ENCODE results near the gene CNTLN. TPM values are rescaled to one million over a fixed set of nuclear protein-coding genes. Genes with fewer than 3 reads are reported as not detected.

CNTLN gene
- total and polyA plus RNA-seq, 2 donors (not counting 1 experiment from before 2014, with no cell fraction given), result 9.1 to 13.0 TPM

DNA sequence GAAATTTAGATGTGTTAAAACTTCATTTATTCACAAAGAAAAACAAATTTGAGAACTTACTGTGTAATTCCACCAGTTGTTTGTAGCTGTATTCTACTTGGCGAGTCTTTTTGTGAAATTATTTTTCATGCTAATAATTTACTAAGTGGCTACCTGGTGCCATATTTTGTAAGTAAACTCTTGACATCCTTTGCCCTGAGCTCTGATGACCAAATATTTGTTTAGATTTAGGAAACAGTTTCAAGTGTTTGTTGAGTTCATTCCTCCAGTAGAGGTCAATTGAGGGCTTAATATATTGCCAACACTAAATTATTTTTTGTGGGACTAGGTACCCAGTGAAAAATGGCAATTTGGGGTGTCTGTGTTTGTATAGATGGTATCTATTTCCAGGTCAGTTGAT, 3.7 kb downstream of the CNTLN start:
- TF ChIP-seq EZH2 (IDR thresholded peaks at IDR 0.05; ENCODE audit: low read length, missing control alignments) (no peak), CTCF (conservative IDR thresholded peaks at IDR 0.05 in 1 of 2, IDR thresholded peaks at IDR 0.05 in 1 of 2; ENCODE audit: low read depth in 1 of 2, low read length in 2 of 2) (no peak)
- no peaks in the 10 kb centered on the region for H3K27me3 ChIP-seq (ENCODE audit: control insufficient read depth, insufficient read depth, low read length)
- H3K9ac ChIP-seq (ENCODE audit: insufficient read depth, low read length), result no peak overlapping the region
- no peaks in the 10 kb centered on the region for H4K20me1 ChIP-seq (ENCODE audit: control insufficient read depth, extremely low read depth, insufficient read depth, low read length)
- no peak overlapping the region for H2AFZ ChIP-seq (ENCODE audit: low read length)
- DNase-seq (ENCODE audit: low read depth in 2 of 2), result no peak
- H3K79me2 ChIP-seq (ENCODE audit: control insufficient read depth, insufficient read depth, low read length), result peaks cover 30% of the 10 kb centered on the region
- no peaks in the 10 kb centered on the region for H3K36me3 ChIP-seq (ENCODE audit: control insufficient read depth, insufficient read depth, low read length)
- H3K4me3 ChIP-seq (replicated peaks in 1 of 4; ENCODE audit: control extremely low read depth in 1 of 4, insufficient read depth in 1 of 4, low read depth in 3 of 4, low read length in 4 of 4), result no peak overlapping the region
- H3K4me2 ChIP-seq (ENCODE audit: extremely low read depth, insufficient read depth, low read length), result no peak overlapping the region
- H3K4me1 ChIP-seq (ENCODE audit: control insufficient read depth, extremely low read depth, insufficient read depth, low read length), result peaks cover 4% of the 10 kb centered on the region
- H3K9me3 ChIP-seq (ENCODE audit: control insufficient read depth, insufficient read depth, low read depth, low read length), result no peaks in the 10 kb centered on the region
- H3K27ac ChIP-seq (ENCODE audit: insufficient read depth, low read length), result no peak overlapping the region

DNA sequence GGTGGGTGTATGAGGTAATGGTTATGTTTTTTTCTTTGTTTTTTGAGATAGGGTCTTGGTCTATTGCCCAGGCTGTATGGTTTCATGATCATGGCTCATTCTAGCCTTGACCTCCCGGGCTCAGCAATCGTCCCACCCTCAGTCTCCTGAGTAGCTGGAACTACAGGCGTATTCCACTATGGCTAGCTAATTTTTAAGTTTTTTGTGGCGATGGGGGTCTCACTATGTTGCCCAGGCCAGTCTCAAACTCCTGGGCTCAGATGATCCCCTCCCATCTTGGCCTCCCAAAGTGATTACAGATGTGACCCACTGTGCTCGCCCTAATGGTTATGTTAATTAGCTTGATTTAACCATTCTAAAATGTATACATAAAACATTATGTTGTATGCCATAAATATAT, 5.6 kb downstream of the CNTLN start:
- Histone ChIP-seq H3K9ac (ENCODE audit: insufficient read depth, low read length) (no peak overlapping the region), H3K79me2 (ENCODE audit: control insufficient read depth, insufficient read depth, low read length) (peaks cover 24% of the 10 kb centered on the region), H3K4me2 (ENCODE audit: extremely low read depth, insufficient read depth, low read length) (no peak overlapping the region), H3K36me3 (ENCODE audit: control insufficient read depth, insufficient read depth, low read length) (no peaks in the 10 kb centered on the region), H4K20me1 (ENCODE audit: control insufficient read depth, extremely low read depth, insufficient read depth, low read length) (no peaks in the 10 kb centered on the region), H3K9me3 (ENCODE audit: control insufficient read depth, insufficient read depth, low read depth, low read length) (no peaks in the 10 kb centered on the region), H2AFZ (ENCODE audit: low read length) (no peak overlapping the region), H3K27me3 (ENCODE audit: control insufficient read depth, insufficient read depth, low read length) (no peaks in the 10 kb centered on the region), H3K4me3 (replicated peaks in 1 of 4; ENCODE audit: control extremely low read depth in 1 of 4, insufficient read depth in 1 of 4, low read depth in 3 of 4, low read length in 4 of 4) (no peak overlapping the region), H3K27ac (ENCODE audit: insufficient read depth, low read length) (no peak overlapping the region), H3K4me1 (ENCODE audit: control insufficient read depth, extremely low read depth, insufficient read depth, low read length) (no peaks in the 10 kb centered on the region)
- no peak for DNase-seq (ENCODE audit: low read depth in 2 of 2)
- no peak for TF ChIP-seq CTCF (conservative IDR thresholded peaks at IDR 0.05 in 1 of 2, IDR thresholded peaks at IDR 0.05 in 1 of 2; ENCODE audit: low read depth in 1 of 2, low read length in 2 of 2)
- no peak for TF ChIP-seq EZH2 (IDR thresholded peaks at IDR 0.05; ENCODE audit: low read length, missing control alignments)

DNA sequence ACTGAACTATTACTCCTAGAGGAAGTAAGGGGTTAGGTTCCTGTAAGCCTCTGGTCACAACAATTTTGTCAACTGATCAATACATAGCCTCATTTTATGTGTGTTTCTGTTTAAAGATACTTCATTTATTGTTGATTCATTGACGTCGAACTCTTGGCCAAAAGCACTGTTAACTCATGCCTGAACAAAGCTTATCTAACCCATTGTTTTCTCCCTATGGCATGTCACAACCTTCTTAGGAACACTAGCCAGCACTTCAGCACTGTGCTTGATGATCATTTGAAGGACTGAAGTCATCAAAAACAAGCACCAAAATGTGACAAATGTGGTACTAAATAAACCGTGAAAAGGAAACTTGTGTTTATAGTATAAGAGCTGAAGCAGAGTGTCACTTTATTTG, 13.5 kb downstream of the CNTLN start:
- Histone ChIP-seq H3K36me3 (ENCODE audit: control insufficient read depth, insufficient read depth, low read length) (peaks cover 1% of the 10 kb centered on the region), H3K27me3 (ENCODE audit: control insufficient read depth, insufficient read depth, low read length) (no peaks in the 10 kb centered on the region), H3K4me1 (ENCODE audit: control insufficient read depth, extremely low read depth, insufficient read depth, low read length) (no peaks in the 10 kb centered on the region), H4K20me1 (ENCODE audit: control insufficient read depth, extremely low read depth, insufficient read depth, low read length) (no peaks in the 10 kb centered on the region), H3K27ac (ENCODE audit: insufficient read depth, low read length) (no peak overlapping the region), H3K9ac (ENCODE audit: insufficient read depth, low read length) (no peak overlapping the region), H3K79me2 (ENCODE audit: control insufficient read depth, insufficient read depth, low read length) (peaks cover 1% of the 10 kb centered on the region), H3K4me3 (replicated peaks in 1 of 4; ENCODE audit: control extremely low read depth in 1 of 4, insufficient read depth in 1 of 4, low read depth in 3 of 4, low read length in 4 of 4) (no peak overlapping the region), H2AFZ (ENCODE audit: low read length) (no peak overlapping the region), H3K4me2 (ENCODE audit: extremely low read depth, insufficient read depth, low read length) (no peak overlapping the region), H3K9me3 (ENCODE audit: control insufficient read depth, insufficient read depth, low read depth, low read length) (no peaks in the 10 kb centered on the region)
- TF ChIP-seq CTCF (conservative IDR thresholded peaks at IDR 0.05 in 1 of 2, IDR thresholded peaks at IDR 0.05 in 1 of 2; ENCODE audit: low read depth in 1 of 2, low read length in 2 of 2), result no peak
- TF ChIP-seq EZH2 (IDR thresholded peaks at IDR 0.05; ENCODE audit: low read length, missing control alignments), result no peak
- no peak for DNase-seq (ENCODE audit: low read depth in 2 of 2)
